HL-60 (cell line): ENCODE results near the gene IL1R1.

Experiments
- GABPA ChIP-seq: IDR thresholded peaks from 2 replicates; pipeline ENCODE4 v1.6.1; 2012; ENCODE audit warnings: low read depth
- POLR2AphosphoS5 ChIP-seq: IDR thresholded peaks from 2 replicates; pipeline ENCODE4 v1.6.1; 2012; ENCODE audit warnings: low read depth
- SPI1 ChIP-seq: IDR thresholded peaks from 2 replicates; pipeline ENCODE4 v1.6.1; 2012; ENCODE audit warnings: low read depth, mild to moderate bottlenecking, borderline replicate concordance
- TF ChIP-seq, protein P1 (sequence below): IDR thresholded peaks from one replicate; pipeline ENCODE4 v1.5.1; 2011; ENCODE audit warnings: low read length, control low read depth, inconsistent platforms; ENCODE audit not compliant: insufficient read depth
- TF ChIP-seq, protein P2 (sequence below): IDR thresholded peaks from 2 replicates; pipeline ENCODE4 v1.6.1; 2012; ENCODE audit warnings: low read depth; ENCODE audit not compliant: insufficient replicate concordance

DNA sequence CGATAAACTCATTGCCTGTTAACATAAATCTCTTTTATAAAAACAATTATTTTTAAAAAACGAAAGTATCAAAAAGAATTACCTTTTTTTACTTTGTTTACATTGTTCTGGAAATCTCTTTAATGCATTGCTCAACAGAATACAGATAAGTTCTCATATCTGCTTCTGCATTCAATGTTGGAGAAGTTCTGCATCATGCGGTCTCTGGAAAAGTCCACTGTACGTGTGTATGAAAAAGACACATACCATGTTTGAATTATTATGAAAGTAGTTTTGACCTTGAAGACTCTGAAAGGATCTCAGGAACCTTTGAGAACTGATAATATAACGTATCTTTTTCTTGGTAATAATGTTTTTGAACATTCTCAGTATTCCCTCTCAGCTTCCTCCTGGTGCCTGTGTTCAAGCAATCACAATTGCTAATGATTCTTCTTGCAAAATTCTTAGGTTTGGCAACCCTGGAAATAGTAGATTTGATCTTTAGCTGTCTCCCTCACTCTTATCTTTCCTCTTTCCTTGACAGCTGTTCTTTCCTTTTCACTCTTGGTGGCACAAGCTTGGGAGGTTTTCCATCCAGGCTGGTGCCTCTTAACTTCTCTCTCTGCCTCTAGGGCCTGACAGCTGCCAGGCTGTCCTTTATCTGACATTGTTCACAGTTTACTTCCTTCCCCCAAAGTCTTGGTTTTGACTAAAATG is 12.4 kb upstream of the IL1R1 start:
- TF ChIP-seq, protein P1, sequence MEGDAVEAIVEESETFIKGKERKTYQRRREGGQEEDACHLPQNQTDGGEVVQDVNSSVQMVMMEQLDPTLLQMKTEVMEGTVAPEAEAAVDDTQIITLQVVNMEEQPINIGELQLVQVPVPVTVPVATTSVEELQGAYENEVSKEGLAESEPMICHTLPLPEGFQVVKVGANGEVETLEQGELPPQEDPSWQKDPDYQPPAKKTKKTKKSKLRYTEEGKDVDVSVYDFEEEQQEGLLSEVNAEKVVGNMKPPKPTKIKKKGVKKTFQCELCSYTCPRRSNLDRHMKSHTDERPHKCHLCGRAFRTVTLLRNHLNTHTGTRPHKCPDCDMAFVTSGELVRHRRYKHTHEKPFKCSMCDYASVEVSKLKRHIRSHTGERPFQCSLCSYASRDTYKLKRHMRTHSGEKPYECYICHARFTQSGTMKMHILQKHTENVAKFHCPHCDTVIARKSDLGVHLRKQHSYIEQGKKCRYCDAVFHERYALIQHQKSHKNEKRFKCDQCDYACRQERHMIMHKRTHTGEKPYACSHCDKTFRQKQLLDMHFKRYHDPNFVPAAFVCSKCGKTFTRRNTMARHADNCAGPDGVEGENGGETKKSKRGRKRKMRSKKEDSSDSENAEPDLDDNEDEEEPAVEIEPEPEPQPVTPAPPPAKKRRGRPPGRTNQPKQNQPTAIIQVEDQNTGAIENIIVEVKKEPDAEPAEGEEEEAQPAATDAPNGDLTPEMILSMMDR, result no peak
- no peak for TF ChIP-seq GABPA
- 0 out of 2 replicates have a peak, but pooled peaks have one; percentile 14 for TF ChIP-seq POLR2AphosphoS5
- TF ChIP-seq, protein P2, sequence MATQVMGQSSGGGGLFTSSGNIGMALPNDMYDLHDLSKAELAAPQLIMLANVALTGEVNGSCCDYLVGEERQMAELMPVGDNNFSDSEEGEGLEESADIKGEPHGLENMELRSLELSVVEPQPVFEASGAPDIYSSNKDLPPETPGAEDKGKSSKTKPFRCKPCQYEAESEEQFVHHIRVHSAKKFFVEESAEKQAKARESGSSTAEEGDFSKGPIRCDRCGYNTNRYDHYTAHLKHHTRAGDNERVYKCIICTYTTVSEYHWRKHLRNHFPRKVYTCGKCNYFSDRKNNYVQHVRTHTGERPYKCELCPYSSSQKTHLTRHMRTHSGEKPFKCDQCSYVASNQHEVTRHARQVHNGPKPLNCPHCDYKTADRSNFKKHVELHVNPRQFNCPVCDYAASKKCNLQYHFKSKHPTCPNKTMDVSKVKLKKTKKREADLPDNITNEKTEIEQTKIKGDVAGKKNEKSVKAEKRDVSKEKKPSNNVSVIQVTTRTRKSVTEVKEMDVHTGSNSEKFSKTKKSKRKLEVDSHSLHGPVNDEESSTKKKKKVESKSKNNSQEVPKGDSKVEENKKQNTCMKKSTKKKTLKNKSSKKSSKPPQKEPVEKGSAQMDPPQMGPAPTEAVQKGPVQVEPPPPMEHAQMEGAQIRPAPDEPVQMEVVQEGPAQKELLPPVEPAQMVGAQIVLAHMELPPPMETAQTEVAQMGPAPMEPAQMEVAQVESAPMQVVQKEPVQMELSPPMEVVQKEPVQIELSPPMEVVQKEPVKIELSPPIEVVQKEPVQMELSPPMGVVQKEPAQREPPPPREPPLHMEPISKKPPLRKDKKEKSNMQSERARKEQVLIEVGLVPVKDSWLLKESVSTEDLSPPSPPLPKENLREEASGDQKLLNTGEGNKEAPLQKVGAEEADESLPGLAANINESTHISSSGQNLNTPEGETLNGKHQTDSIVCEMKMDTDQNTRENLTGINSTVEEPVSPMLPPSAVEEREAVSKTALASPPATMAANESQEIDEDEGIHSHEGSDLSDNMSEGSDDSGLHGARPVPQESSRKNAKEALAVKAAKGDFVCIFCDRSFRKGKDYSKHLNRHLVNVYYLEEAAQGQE, result no peak
- TF ChIP-seq SPI1, result no peak
